G401 (cell line): ENCODE measurements around the gene FHOD3. TPM values are rescaled to one million over a fixed set of nuclear protein-coding genes. Genes with fewer than 3 reads are reported as not detected.
"Not testable (repeated sequence)": the region's sequence is repeated elsewhere in the genome, so short reads cannot be mapped to it uniquely, and the experiment has no call there.

ENCODE experiments used
- DNase-seq: peaks from one replicate; pipeline ENCODE4 v3.0.0-alpha.2; 2015; ENCODE audit warnings: low spot score
- in situ Hi-C: cut with HindIII; loops from 2 replicates; pipeline ENCODE4 v1.10.0; 2016; ENCODE audit warnings: low sequenced_read_pairs, mixed read lengths
- total RNA-seq: library from RNA; depleted of rRNA; stranded (reverse); fragments of >200 nt; shearing (Covaris generic); gene quantifications from 2 replicates; pipeline ENCODE4 v1.2.3, GENCODE V29; 2014

Gene FHOD3
- total RNA-seq, 1 experiment from 2014 or later, result 0.03 TPM

GRCh38 chr18:36337679-36338402, 40.3 kb downstream of the FHOD3 start:
- no peak for DNase-seq

DNA sequence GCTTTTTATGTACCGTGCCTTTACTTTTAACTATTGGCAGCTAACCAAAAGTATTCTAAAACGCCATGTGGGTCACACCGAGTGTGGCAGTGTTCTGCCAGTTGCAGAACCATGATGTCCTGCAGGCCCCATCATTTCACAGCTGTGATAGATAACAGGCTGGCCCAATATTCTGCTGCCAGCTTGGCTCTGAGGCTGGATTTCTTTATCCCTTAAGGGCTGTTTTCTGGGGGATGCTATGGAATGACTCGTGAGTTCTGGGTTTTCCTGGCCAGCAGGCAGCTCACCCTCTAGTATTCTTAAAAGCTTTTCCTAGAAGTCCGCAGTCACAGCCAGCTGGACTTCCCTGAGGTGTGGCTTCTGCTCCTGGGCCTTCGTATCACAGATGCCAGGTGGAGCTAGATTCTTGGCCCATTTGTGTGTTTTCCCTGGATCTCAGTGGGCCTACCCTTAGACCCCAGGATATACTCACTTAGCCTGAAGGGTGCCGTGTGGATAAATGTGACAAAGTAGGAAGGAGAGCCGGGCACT, 41.0 kb downstream of the FHOD3 start:
- in situ Hi-C loops, result no loop called here
- no peak for DNase-seq

More at GRCh38 chr18:36337679-36338402, 40.3 kb downstream of the FHOD3 start:
- in situ Hi-C loops, result no loop called here

- DNase-seq, result no peak
- in situ Hi-C loops, result no loop called here
Observed at GRCh38 chr18:36340246-36340645, 42.7 kb downstream of the FHOD3 start.

DNA sequence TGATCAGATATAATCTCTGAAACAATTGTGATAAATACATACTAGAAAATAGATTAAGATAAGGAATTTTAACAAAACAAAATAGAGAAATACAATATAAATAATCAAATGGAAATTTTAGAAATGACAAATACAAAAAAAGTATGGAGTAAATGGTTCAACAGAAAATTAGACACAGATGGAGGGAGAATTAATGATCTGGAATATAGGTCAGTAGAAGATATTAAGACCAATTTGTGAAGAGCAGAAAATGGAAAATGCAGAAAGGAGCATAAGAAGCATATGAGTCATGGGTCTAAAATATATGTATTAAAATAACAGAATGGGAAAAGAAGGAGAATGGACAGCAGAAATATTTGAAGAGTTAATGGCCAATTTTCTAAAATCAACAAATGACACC, 44.4 kb downstream of the FHOD3 start:
- DNase-seq, result no peak
- in situ Hi-C loops, result no loop called here

DNA sequence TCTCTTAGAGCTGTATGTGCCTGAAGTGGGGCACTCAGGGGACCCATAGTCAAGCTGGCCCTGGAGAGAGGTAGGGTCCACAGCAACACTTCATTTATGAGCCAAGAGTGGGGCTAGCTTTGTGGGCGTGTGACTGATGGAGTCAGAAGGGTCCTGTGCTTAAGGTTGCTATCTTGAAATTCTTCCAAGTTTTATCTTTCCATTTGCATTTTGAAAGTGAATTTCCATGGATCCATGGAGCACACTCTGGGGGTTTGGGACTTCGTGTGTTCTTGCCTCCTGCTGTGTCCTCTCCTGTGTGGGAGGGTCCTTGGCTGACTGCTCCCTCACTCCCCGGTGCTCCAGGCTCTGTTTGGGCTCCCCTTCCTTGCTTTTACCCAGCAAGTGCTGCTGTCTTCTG, 50.8 kb downstream of the FHOD3 start:
- in situ Hi-C loops, result no loop called here
- no peak for DNase-seq

DNA sequence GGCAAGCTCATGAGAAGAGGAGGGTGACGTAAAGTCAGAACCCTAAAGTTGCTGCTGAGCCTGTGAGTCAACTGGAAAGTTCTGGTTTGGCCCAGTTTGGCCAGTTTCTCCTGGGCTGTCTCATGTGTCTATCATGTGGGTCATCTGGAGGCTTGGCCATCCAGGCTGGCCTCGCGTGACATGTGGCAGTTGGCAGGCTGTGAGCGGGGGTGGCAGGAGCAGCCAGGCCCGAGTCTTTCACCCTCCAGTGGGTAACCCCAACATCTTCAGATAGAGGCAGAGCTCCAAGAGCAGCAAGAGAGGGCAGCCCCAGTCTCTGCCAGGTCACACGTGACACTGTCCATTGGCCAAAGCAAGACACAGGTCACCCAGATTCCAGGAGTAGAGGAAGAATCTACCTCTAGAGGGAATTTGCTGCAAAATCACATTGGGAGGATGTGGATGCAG, 51.5 kb downstream of the FHOD3 start:
- no peak for DNase-seq
- in situ Hi-C loops, result no loop called here

- no peak for DNase-seq
- in situ Hi-C loops, result no loop called here
Observed at GRCh38 chr18:36349552-36349951, 52.0 kb downstream of the FHOD3 start.

DNA sequence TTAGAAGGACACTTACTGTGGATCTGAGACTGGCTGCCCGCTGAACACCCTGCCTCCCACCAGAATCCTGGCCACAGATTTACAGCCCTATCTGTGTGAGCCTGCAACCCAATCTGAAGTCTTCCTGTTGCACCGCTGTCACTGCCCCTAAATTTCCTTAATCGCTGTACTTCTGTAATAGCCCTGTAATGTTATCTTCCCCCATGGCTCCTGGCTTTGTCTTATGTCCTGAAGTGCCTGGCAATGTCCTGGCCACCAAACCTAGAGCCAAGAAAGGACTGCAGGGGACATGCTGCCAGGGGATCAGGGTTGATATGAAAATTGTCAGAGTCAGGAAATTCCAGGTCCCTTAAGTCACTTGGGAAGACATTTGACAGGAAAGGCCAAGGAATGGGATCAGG, 52.7 kb downstream of the FHOD3 start:
- in situ Hi-C loops, result no loop called here
- no peak for DNase-seq

GRCh38 chr18:36350839-36351469, 53.4 kb downstream of the FHOD3 start:
- in situ Hi-C loops, result no loop called here
- no peak for DNase-seq

DNA sequence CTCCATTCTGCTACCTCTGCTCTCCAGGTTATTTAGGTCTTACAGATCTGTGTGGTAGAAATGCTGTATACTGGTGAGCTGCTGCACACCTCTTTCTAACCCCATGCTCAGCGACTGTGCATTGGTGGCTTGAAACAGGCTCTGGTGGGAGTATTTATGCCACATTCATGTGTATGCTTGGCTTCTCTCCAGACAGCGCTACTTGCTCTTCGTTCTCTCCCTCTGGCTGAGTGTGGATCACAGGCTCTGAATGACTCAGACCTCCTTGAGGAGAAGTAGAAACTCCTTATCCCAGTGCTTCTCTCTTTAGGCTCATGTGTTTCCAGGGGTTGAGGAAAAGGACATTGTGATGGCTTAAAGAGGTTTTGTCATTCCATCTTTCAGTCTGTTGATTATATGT, 54.9 kb downstream of the FHOD3 start:
- no peak for DNase-seq
- in situ Hi-C loops, result no loop called here

- in situ Hi-C loops, result no loop called here
- no peak for DNase-seq
Observed at GRCh38 chr18:36354989-36355388, 57.5 kb downstream of the FHOD3 start.

DNA sequence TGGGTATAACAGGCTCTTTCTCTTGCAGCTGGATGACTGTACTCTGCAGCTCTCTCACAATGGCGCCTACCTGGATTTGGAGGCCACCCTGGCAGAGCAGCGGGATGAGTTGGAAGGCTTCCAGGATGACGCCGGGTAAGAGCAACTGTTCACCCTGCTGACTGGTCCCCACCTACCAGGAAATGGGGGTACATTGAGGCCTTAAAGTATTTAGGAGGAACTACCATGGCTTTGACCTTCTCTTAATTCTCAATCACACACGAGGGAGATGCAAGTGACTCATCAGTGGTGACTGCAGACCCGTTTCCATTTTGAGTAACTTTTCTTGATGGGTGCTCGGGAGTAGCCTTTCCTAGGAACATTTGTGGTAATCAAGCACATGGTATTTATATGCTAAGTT, 58.0 kb downstream of the FHOD3 start:
- no peak for DNase-seq
- in situ Hi-C loops, result no loop called here

- in situ Hi-C loops, DNase-seq: not testable (repeated sequence)
Observed at GRCh38 chr18:36356741-36357140, 59.2 kb downstream of the FHOD3 start.

- in situ Hi-C loops, result no loop called here
- DNase-seq, result no peak
Observed at GRCh38 chr18:36358141-36358540, 60.6 kb downstream of the FHOD3 start.

DNA sequence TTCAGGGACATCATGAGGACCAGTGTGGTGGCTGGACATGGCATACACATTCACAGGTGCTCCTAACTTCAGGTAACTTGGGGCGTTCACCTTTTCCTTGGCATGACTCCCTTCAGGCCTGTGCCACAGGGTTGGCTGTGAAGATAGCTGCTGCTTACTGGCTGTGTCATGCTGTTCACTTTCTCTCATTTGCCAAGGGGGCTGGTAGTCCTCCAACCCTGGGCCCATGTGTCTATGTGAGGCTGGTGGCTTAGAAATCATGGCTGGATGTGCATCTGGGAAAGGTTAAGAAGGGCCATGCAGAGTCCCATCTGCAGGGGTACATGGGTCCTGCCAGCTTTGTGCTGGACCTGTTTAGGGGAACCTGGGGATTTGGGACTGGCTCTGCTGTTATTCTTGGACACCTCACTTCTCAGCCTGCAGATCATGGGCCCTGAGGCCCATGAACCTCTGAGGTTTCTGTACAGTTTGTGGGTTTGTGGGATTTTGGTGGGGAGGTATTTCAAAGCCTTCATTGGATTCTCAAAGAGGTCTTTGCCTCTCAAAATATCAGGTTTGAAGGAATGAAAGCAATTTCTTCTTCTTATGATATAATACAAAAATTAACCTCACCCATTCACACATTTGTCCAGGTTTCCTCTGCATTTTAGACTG, 62.9 kb downstream of the FHOD3 start:
- no peak for DNase-seq
- in situ Hi-C loops, result no loop called here

GRCh38 chr18:36364911-36365624, 67.6 kb downstream of the FHOD3 start:
- no peak for DNase-seq
- in situ Hi-C loops, result no loop called here

DNA sequence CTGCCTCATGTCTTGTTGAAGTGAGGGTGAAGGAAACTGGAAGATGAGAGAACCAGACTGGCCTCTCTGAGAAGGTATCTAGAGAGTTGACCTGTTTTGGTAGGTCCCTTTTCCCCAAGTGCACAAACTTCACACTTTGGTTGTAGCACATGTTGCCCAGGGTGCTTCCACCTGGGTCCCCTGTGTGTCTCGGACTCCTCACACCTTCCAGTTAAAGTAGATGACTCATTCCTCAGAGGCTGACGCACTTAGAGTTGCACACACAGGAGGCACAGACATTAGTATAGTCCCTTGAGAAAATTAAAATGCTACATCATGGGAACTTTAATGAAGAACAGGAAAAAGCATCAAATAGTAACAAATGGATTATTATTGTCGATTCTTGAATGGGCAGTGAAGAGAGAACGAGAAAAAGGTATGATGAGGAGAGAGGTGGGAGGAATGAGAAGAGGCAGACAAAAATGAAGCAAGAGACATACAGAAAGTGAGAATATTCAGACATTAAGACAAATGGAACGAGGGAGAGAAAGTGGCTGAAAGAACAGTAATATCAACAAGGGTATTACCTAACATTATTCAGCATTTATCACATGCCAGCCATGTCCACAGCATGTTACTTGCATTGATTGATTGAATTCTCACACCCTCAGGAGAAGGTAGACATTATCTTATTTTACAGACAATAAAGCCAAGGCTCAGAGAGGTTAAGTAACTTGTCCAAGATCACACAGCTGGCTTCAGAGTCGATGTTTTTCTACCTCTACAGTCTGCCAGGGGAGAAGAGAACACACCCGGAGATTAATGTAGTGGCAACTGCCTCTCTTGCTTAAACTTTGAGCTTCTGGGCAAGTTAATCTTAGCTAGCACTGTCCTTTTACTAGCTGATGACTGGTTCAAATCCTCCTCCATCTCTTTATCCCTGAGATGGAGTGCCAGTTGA, 68.6 kb downstream of the FHOD3 start:
- DNase-seq, result no peak
- in situ Hi-C loops, result no loop called here

DNA sequence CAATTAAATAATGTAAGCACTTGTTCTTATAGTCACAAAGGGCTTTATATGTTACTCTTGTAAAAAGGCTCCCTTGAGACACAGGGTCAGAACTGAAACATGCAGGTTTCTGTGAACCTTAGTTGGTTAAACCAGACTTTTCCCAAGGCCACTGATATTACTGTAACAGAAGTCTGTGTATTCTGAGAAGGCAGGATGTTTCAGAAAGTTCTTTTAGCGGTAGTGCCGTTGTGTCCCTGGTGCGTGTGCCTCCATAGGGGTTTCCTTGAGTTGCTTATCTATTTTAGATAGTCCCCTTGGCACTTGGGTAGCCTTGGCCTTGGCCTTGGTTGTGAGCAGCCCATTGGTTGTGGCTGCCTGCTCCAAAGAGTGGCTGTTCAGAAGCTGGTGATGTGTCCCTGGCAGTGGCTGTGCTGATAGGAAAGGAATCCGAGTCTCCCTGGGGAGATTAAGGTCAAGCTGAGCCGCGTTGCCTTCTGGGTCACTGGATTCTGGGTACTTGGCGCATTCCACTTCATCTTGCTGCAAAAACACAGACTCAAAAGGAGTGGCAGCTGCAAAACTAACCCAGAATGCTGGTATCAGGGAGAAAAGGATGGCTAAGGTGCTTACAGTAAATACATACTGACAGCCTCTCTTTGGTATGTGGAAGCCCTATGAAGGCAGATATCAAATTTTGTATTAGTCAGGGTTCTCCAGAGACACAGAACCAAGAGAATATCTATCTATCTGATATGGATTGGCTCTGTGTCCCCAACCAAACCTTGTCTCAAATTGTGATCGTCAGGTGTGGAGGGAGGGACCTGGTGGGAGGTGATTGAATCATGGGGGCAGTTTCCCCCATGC, 69.7 kb downstream of the FHOD3 start:
- in situ Hi-C loops, result no loop called here

More for the DNA sequence above, 69.7 kb downstream of the FHOD3 start:
- no peak for DNase-seq
